GM18873 (cell line): Measurements from ENCODE around the gene FAM124A.

Experiments
- ATAC-seq: cut with Tn5 transposase; IDR thresholded peaks from one replicate; pipeline ENCODE4 v1.9.1; 2021; ENCODE audit warnings: mild to moderate bottlenecking, moderate library complexity, moderate number of reproducible peaks; ENCODE audit not compliant: unreplicated experiment, low FRiP score

Gene FAM124A

DNA sequence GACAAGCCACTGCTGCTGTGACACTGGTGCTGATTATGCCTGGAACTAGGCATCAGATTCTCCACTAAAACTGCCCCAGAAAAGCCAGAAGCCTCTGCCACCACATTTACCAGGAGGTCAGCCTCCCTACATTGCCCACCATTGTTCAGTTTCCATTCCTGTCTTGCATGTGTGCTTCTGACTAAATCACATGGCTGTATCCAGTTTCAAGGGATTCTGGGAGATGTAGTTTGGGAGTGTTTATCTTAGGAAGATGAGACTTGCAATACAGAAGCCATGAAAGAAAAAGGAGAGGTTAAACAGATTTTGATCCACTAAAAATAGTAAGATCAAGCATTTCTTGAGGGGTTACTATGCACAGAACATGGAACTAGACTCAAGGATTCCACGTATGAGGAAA lies 76.6 kb downstream of the FAM124A start:
- no peak for ATAC-seq

DNA sequence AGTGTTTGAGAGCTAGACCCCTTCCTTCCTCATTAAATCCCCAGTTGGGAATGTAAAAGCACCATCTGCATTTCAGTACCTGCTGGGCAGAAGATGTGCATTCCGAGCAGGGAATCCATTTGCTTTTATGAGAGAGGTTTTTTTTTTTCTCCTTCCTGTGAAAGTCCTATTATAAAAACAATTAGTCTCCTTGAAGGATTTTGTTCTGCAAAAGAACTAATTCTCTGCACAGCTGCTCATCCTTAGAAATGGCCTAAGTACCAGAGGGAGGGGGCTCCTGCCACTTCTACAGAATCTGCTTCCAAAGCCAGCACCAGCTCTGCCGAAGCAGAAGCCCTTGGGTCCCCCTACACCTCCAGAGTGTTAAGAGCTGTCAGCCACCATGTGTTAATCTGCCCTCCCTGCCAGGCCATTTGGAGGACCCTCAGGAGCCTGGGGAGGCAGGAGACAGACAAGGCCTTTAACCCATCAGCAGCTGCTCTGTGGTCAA lies 80.9 kb downstream of the FAM124A start:
- ATAC-seq: no peak

DNA sequence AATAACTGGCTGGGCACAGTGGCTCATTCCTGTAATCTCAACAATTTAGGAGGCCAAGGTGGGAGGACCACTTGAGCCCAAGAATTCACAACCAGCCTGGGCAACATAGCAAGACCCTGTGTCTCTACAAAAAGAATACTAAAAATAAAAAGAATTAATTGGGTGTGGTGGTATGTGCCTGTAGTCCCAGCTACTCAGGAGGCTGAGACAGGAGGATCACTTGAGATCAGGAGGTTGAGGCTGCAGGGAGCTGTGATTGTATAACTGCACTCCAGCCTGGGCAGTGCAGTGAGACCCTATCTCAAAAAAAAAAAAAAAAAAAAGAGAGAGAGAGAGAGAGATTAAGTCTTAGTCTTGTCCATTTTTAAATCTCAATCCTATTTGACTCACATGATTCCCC lies 81.7 kb downstream of the FAM124A start:
- ATAC-seq: no peak

DNA sequence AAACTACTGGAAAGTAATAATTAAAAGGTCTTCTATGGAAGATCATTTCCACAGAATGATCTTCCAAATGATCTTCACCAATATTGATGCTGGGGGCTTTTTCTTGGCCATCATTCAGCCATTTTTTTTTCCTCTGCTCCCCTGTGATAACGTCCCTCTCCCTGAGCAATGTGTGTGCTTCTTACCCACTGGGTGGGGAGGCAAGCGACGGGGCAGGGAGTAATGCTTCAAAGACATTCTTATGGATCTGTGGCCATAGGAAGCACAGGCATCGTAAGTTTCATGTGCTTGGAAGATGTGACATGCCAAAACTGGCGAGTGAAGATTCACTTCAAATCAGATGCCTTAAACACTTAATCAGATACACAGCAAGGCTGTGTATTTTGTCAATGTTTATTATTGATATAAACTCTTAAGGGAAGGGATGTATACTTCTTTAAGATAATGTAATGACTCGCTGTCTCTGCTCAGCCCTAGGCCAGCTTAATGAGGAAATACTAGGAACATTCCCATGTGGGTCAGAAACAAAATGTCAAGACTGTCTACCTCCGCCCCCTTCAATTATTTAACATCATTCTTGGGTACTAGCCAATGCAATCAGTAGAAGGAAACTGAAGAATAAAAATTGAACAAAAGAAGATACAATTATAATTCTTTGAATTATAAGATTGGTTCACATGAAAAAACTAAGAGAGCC lies 83.2 kb downstream of the FAM124A start:
- no peak for ATAC-seq

DNA sequence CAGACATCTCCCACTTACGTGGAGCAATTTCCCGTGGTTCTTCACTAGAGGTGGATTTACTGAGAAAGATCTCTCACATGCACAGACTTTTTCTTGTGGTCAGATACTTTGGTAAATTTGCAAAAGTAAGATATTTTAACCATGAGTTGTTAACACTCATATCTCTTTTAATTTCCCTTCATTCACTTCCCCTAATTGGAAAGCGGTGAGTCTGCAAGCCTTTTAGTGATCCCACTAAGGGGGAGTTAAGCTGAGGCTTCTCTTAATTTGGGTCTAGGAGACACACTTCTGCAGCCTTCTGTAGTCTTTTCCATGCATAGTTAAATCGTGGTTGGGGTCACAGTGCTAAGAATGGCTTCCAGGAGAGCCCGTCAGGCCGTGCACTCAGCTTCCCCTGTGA lies 86.6 kb downstream of the FAM124A start:
- ATAC-seq: no peak

DNA sequence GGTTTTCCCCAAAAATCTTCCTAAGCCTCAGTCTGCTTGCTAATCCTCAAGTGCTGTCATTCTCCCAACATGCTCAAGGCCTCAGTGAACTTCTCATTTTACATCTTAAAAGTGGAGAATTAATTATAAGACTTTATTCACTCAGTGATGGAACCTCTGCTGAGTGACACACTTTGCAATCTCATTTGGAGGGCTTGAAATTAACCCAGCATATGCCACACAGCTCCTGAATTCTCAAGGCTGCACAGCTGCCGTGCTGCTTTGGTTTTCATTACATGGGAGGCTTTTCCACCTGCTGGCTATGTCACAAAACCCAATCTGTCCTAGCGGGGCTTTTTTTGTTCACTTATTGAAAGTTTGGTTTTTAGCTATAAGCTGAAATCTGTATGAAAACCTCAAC lies 89.0 kb downstream of the FAM124A start:
- ATAC-seq: no peak

DNA sequence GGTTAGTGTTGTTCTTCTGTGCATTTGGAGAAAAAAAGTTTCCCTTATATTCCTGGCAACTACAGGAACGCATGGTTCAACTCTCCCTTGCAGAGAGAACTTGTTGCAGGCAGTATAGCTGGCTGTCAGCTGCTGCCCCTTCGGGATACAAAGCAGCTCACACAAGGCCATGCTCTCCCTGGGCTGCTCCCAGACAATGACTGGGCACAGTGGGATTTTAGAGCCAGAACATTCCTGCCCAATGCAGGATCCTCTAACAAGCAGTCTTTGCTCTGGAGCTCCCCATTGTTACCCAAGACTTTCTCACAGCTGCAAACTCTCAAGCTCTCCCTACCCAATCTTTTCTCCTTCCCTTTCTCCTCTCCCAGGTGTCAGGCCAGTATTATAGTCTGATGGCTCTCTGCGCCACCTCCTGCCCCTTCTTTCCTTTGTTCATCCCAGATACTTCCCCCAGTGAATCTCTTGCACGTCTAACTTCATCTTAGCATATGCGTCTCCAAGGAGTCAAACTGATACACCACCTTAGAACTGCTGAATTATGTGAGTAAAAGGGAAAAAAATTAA lies 89.8 kb downstream of the FAM124A start:
- ATAC-seq: no peak

DNA sequence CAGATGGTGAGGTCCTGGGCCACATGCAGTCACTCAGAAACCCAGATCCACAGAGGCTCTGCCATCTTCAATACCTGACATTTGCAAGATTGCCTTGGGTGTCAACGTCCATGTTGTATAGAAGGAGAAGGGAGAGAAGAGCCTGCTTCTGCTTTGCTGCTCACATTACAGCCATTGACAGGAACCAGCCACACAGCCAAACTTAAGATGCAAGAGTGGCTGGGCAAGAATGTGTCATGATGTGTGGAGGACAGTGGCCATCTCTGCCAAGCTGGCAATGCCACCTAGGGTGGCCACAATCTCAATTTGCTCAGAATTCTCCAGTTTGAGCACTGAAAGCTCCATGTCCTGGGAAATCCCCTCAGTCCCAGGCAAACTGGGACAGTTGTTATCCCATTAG lies 91.4 kb downstream of the FAM124A start:
- no peak for ATAC-seq

DNA sequence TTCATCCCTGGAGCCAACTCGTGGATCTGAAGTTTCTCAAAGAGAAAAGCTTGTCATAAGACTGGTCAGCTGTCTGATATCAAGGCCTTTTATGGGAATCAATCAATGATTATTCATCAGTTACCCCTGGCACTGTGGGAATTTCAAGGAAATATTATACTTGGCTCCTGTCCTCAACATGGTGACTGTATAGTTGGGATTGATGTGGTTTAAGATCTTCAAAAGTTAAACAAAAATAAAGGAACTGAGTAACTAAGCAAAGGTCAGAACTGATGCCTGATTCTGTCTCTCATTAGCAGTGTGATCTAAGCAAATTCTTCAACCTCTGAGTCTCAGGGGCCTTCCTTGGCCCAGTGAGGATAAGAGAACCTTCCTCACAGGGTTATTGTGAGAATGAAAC lies 95.1 kb downstream of the FAM124A start:
- ATAC-seq: no peak

DNA sequence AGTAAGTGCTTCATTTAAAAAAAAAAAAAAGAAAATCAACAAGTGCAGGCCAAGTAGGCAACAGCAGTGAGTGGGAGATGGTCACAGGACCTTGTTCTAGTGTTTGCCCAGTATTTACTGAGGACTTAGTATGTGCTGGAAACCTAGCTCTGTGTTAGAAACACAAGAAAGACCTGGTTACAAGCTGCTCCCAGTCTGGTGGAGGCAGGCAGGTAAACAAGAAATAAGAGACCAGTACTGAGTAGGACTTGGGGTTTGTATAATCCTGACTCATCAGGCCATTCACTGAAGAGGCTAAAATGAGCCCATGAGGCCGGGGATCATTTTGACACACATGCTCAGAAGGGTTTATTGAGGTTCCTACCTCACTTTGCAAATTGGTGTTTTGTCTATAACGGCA lies 95.8 kb downstream of the FAM124A start:
- no peak for ATAC-seq

DNA sequence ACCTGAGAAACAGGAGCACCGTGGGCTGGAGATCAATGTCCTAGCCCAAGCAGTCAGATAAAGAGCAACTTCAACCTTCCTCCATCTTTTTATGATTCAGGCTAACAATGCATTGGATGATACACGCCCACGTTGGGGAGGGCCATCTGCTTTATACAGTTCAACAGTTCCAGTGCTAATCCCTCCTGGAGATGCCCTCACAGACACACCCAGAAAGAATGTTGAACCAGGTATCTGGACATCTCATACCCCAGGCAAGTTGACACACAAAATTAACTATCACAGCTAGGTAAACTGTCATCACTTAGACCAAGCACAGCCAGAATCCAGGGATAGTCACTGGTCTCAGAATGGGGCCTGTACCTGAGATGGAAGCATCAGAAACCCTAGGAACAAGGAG lies 96.7 kb downstream of the FAM124A start:
- ATAC-seq: no peak

DNA sequence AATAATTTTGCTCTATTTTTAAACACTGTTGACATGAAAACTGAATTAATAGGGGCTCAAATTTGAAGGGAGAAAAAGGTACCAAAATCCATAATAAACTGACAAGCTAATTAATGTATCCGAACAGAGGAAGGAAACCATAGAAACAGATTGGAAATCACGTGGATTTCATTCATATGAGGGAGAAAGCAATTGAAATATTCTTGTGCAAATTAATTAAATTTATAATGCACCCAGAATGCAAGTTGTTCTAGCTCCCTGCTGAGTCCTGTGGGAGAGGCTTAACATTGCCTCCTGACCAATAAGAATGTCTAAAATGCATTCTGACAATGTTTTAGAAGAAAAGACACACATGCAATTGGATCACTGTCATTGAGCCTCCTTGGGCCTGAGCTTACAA lies 99.6 kb downstream of the FAM124A start:
- ATAC-seq: no peak

DNA sequence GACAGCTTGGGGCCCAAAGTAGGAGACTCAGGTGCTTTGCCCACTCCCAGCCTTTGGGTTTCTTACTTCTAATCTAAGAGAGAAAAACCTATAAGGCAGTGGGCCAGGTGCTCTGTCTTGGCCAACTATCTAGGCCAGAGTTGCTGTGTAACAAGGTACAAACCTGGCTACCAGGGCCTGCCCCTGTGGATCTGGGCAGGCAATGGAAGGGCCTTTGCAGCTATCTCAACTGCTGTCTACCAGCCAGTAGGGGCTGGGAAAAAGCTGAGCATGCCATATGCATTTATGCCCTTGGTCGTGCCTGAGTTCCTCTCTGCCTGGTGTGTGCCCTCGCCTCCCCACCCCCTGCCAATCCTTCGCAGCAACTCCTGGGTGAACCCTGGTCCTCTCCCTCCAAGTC lies 100.6 kb downstream of the FAM124A start:
- no peak for ATAC-seq

DNA sequence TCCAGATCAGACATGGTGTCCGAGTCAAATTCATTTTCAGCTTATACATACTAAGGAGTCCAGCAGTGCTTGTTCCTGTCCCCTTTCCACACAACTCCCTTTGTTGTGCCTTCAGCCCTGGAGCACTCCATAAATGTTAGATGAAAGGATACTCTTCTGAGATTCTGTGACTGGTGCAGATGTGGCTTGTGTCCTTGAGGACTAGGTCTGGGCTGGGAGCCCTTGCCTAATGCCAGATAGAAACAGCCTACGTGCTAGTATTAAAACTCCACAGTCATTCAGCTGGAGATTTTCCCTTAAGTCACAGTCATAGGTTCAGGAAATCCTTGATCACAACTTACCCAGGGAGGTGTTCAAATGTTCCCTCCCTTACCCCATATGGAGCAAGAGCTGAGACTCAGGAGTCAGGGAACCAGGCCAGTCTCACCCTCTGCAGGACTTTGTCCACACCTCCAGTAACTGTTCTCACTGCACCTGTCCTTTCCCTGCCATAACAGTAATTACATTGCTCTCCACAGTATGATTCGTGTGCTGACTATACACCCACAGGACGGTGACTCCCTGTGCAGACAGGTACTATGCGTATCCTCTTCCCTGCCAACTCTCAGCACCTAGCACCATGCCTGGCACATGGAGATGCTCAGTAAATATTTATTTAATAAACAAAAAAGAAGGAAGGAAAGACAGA lies 101.8 kb downstream of the FAM124A start:
- no peak for ATAC-seq

DNA sequence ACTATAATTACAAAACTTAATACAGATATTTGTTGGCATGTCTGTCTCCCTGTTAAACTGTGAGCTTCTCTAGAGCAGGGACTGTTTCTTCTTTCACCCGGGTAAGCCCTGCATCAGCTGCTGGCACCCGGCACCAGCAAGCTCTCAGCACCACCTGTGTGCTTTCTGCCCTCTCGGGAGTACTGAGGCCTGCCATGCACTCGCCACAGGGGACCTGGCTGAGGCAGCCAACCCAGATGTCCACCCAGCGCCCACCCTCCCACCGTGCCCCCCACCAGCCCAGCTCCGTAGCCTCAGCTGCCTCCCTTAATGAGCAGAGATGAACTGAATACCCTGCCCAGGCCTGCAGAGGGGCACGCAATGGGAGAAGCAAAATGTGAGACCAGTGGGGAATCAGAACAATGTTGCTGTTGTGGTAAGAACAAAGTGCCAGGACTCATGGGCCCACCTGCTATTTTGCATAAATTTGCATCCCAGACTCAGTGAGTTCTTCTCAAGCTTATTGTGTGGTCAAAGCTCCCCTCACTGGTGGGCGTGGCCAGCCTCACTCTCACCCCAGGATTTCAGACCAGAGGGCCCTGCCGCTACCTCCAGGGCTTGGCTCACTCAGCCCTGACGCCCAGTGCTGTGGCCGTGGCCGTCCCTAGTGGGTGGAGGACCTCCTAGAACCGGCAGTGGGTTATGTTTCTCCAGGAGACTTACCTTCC lies 102.7 kb downstream of the FAM124A start:
- no peak for ATAC-seq

DNA sequence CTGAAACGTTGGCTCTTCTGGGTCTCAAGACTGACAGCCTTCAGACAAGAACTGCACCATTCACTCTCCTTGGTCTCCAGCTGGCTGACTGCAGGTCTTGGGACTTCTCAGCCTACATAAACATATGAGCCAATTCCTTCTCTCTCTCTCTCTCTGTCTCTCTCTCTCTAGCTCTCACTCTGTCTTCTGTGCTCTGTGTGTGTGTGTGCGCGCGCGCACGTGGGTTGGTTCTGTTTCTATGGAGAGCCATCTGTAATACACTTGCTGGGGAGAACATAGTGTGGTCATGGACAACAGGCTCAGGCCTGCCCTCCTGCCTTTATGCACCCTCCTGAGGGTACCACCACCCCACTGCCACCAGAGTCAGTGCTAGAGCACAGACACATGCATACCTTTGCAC lies 103.6 kb downstream of the FAM124A start:
- ATAC-seq: no peak

DNA sequence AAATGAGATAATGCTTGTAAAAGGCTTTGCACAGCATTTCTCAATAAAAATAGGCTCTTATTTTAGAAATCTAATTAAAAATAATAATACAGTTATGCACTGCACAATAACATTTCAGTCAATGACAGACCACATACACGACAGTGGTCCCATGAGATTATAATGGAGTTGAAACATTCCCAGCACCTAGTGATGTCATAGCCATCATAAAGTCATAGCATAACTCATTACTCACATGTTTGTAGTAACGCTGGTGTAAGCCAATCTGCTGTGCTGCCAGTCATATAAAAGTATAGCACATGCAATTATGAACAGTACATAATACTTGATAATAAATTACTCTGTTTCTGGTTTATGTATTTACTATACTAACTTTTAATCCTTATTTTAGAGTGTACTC lies 104.6 kb downstream of the FAM124A start:
- ATAC-seq: no peak

DNA sequence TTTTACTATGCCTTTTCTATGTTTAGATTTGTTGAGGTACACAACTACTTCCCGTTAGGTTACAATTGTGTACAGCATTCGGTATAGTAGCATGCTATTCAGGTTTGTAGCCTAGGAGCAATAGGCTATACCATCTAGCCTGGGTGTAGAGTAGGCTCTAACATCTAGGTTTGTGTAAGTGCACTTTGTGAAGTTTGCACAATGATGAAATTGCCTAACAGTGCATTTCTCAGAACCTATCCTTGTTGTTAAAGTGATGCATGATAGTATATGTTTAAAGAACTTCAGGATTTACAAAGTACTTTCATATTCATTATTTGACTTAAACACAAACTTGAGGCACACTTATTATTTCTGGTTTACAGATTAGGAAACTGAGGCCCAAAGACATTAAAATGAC lies 105.8 kb downstream of the FAM124A start:
- ATAC-seq: no peak

DNA sequence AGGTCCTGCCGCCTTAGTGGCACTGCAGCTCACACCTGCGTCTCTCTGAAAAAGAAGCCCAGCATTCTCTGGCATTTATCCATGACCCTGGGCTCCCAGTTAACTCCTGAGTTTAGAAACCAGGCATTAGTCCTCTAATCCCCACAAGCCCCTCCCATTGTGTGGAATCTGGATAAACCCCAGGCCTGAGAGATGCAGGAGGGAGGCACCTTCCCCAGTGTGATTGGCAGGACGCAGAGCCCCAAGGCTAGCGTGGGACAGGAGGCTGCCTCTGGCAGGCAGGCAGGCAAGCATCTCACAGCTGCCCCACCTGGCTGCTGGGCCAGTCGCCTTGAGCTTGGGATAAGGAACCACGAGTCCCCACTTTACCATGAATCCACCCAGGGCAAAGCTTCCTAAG lies 106.3 kb downstream of the FAM124A start:
- ATAC-seq: no peak

DNA sequence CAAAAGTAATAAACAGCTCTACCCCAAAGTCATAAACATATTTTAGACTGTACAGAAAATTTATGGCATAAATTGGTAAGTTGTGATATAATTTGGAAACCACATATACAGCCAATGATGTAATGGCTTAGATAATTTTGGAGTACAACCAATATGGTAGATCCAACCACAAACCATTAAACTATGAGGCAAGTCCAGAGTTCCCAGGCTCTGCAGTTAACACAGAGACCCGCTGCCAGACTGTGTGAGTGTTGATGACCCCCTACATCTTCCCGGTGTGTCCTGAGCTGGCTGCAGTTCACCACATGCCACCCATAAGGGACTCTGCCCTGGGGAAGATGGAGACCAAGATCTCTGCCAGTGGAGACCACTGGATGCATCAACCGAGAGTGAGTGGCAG lies 107.4 kb downstream of the FAM124A start:
- ATAC-seq: no peak

DNA sequence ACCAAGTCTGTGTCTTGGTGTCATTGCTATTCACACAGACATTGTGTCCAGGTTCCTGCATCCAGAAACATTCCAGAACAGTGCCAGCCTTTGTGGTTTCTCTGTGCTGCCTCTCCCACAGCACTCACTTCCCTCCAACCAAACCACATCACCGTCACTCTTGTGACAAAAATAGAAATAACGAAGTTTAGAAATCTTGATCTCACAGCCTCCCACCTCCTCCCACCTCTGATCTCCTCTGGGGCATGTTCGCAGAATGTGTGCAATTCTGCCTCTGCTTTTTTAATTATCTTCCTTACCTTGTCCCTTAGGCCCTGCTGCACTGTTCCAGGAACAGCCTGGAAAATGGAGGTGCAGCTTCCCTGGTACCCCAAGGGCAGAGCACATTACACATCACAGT lies 108.6 kb downstream of the FAM124A start:
- ATAC-seq: no peak
